ENCODE measurements around the gene HMGB4.

HMGB4 gene

GRCh38 chr1:33849211-33849610 lies 14.7 kb upstream of the HMGB4 start:
- DNase-seq = no peak

GRCh38 chr1:33850481-33850880 lies 13.4 kb upstream of the HMGB4 start:
- no peak for DNase-seq

- no peak for DNase-seq
Measured at GRCh38 chr1:33852711-33853110, 11.2 kb upstream of the HMGB4 start.

- DNase-seq = no peak
Measured at GRCh38 chr1:33853431-33853830, 10.4 kb upstream of the HMGB4 start.

- no peak for DNase-seq
Measured at GRCh38 chr1:33854091-33854490, 9.8 kb upstream of the HMGB4 start.

- DNase-seq = no peak
Measured at GRCh38 chr1:33860671-33861070, 3.2 kb upstream of the HMGB4 start.

- no peak for DNase-seq
Measured at GRCh38 chr1:33864460-33865389, 846 bp downstream of the HMGB4 start.

GRCh38 chr1:33866281-33866680 lies 2.4 kb downstream of the HMGB4 start:
- no peak for DNase-seq

- no peak for DNase-seq
Measured at GRCh38 chr1:33867684-33868083, 3.8 kb downstream of the HMGB4 start.

GRCh38 chr1:33872275-33872674 lies 8.4 kb downstream of the HMGB4 start:
- DNase-seq = no peak

GRCh38 chr1:33872683-33873082 lies 8.8 kb downstream of the HMGB4 start:
- no peak for DNase-seq

GRCh38 chr1:33874636-33875035 lies 10.8 kb downstream of the HMGB4 start:
- DNase-seq = no peak

GRCh38 chr1:33875862-33876261 lies 12.0 kb downstream of the HMGB4 start:
- no peak for DNase-seq

GRCh38 chr1:33876970-33877650 lies 13.2 kb downstream of the HMGB4 start:
- no peak for DNase-seq

- no peak for DNase-seq
Measured at GRCh38 chr1:33878392-33878791, 14.5 kb downstream of the HMGB4 start.

GRCh38 chr1:33880305-33880704 lies 16.4 kb downstream of the HMGB4 start:
- DNase-seq = no peak

- DNase-seq = no peak
Measured at GRCh38 chr1:33886496-33886895, 22.6 kb downstream of the HMGB4 start.

- no peak for DNase-seq
Measured at GRCh38 chr1:33893147-33893830, 29.4 kb downstream of the HMGB4 start.

GRCh38 chr1:33895396-33895795 lies 31.5 kb downstream of the HMGB4 start:
- DNase-seq = no peak

GRCh38 chr1:33895976-33896375 lies 32.1 kb downstream of the HMGB4 start:
- DNase-seq = no peak

GRCh38 chr1:33897092-33897725 lies 33.3 kb downstream of the HMGB4 start:
- no peak for DNase-seq

GRCh38 chr1:33898406-33898805 lies 34.5 kb downstream of the HMGB4 start:
- no peak for DNase-seq

- DNase-seq = no peak
Measured at GRCh38 chr1:33898881-33899280, 35.0 kb downstream of the HMGB4 start.
